ENCODE results near the gene ST3GAL4.
"Not testable (repeated sequence)": the region's sequence is repeated elsewhere in the genome, so short reads cannot be mapped to it uniquely, and the experiment has no call there.

ST3GAL4 gene

DNA sequence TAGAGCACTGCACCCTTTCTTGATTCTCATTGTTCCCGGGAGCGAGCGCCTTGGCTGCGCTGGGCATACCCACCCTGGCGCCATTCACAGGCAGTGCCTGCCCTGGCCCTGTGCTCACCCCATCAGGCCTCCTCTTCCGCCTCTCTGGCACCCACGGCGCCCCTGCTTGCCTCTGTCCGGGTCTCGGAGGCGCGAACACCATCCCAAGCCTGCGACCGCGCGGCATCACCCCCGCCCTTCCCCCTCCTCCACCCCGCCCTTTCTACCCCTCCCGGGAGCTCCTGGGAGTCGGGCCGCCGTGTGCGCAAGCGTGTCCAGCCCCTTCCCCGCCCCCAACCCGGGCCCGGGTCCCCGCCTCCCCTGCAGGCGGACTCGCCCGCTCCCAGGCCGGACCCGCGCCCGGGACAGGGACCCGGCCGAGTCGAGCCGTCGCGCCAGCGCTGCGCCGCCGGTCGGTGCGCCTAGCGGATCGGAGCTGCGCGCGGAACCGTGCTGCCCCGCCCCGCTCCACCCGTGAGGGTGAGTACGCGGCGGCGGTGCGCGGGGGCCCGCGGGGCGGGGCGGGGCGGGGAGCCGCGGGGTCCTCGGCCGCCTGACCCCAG lies at the start of gene ST3GAL4:
Gene ST3GAL4, plus strand, starts transcription at position 363 of the 602 bp plus-strand sequence. CDS start 50,470 bp downstream, outside the sequence.
- peak; percentile 66 for DNase-seq (ENCODE audit: low read depth)

GRCh38 chr11:126305699-126306098 lies 49.8 kb upstream of the ST3GAL4 start:
- no peak for DNase-seq (ENCODE audit: low read depth)

DNA sequence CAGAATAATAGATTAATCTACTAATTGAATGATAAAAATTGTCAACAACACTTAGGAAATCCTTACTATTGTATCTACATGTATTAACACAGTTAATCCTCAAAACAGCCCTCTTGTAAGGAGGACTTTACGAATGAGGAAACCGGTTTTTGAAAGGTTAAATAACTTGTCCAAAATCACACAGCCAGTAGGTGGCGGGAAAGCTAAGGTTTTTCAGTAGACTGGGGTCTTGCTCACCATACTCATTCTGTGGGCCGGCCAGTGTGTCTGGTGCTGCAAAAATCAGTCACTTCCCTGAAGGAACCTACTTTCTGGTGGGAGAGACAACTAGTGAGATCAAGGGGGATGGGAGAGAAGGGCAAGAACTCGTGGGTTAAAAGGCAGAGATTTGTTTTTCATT lies 47.8 kb upstream of the ST3GAL4 start:
- peak; percentile 59 for DNase-seq (ENCODE audit: low read depth)

- DNase-seq (ENCODE audit: low read depth), result no peak
Measured at GRCh38 chr11:126308271-126308671, 47.2 kb upstream of the ST3GAL4 start.

- not testable (repeated sequence) for DNase-seq (ENCODE audit: low read depth)
Measured at GRCh38 chr11:126308771-126309170, 46.7 kb upstream of the ST3GAL4 start.

- peak; percentile 69 for DNase-seq (ENCODE audit: low read depth)
Measured at GRCh38 chr11:126310200-126310991, 45.1 kb upstream of the ST3GAL4 start.

- no peak for DNase-seq (ENCODE audit: low read depth)
Measured at GRCh38 chr11:126310992-126311310, 44.5 kb upstream of the ST3GAL4 start.

DNA sequence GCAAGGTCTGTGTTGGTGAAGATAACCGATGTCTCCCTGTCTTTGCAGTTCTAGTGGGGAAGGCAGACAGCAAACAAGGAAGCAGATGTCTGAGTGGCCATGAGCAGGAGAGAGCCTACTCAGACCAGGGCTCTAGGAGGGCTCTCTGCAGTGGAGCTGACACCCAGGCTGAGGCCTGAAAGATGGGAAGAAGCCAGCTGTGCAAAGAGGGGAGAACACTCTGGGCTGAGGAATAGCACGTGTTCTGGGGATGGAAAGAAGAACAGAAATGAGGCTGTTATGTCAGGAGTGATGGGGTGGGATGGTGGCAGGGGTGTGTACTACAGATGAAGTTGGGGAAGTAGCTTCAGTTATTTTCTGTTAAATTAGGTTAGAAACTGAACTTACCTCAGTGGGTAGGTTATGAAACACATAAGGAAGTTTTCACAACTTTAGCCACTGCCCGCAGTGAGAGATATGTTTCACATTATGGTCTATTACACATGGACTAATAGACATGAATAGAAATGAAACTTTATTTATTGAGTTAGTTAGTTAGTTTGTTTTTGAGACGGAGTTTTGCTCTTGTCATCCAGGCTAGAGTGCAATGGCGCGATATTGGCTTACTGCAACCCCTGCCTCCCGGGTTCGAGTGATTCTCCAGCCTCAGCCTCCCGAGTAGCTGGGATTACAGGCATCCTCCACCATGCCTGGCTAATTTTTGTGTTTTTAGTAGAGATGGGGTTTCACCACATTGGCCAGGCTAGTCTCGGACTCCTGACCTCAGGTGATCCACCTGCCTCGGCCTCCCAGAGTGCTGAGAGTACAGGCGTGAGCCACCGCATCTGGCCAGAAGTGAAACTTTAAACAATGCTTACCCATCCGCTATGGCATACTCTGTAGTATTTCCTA lies 43.8 kb upstream of the ST3GAL4 start:
- DNase-seq (ENCODE audit: low read depth), result no peak

GRCh38 chr11:126312961-126313360 lies 42.5 kb upstream of the ST3GAL4 start:
- no peak for DNase-seq (ENCODE audit: low read depth)

DNA sequence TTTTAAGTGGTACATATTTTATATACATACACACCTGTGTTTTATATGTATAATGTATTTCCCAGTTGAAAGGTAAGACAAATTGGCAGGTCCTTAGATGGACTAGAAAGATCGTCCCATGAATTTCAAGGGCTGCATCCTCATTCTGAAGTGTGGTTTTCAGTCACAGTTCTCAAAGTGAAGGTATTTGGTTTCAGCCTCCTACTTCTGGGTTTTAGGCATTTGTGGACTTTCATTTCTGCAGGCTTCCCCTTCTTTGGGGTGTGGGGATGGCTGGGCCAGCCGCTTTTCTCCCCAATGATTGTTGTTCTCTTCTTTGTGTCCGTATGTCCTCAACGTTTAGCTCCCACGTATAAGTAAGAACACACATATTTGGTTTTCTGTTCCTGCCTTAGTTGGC lies 41.7 kb upstream of the ST3GAL4 start:
- no peak for DNase-seq (ENCODE audit: low read depth)

DNA sequence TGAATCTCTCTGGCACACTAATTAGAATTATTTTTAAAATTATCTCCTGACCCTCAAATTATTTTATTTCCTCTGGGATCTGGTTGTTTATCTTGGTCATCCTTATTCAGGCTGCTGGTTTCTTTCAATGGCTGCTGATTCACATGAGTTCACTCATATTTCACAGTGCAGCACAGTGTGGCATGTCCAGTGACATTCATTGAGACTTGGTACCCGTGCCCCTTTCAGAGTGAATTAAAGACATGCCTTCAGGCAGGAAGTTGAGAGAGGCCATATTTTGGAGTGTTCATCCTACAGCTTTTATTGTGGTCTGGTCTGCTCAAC lies 38.1 kb upstream of the ST3GAL4 start:
- no peak for DNase-seq (ENCODE audit: low read depth)

- peak; percentile 91 for DNase-seq (ENCODE audit: low read depth)
Measured at GRCh38 chr11:126317756-126318573, 37.5 kb upstream of the ST3GAL4 start.

GRCh38 chr11:126318574-126319373 lies 36.7 kb upstream of the ST3GAL4 start:
- peak; percentile 98 for DNase-seq (ENCODE audit: low read depth)

GRCh38 chr11:126319374-126319740 lies 36.1 kb upstream of the ST3GAL4 start:
- no peak for DNase-seq (ENCODE audit: low read depth)

GRCh38 chr11:126322996-126323395 lies 32.5 kb upstream of the ST3GAL4 start:
- DNase-seq (ENCODE audit: low read depth), result no peak

- DNase-seq (ENCODE audit: low read depth), result no peak
Measured at GRCh38 chr11:126327281-126328000, 28.0 kb upstream of the ST3GAL4 start.

GRCh38 chr11:126328001-126328390 lies 27.5 kb upstream of the ST3GAL4 start:
- no peak for DNase-seq (ENCODE audit: low read depth)

GRCh38 chr11:126328444-126328843 lies 27.0 kb upstream of the ST3GAL4 start:
- no peak for DNase-seq (ENCODE audit: low read depth)

GRCh38 chr11:126328938-126329643 lies 26.4 kb upstream of the ST3GAL4 start:
- DNase-seq (ENCODE audit: low read depth), result no peak

GRCh38 chr11:126329644-126330211 lies 25.8 kb upstream of the ST3GAL4 start:
- no peak for DNase-seq (ENCODE audit: low read depth)
